Muscle of leg (tissue), 11 donors: ENCODE data around the gene TLDC2. TPM values are rescaled to one million over a fixed set of nuclear protein-coding genes. Genes with fewer than 3 reads are reported as not detected.
A peak's percentile ranks its signal among the peaks of the same experiment; 100 is the strongest.
"Not testable (repeated sequence)": the region's sequence is repeated elsewhere in the genome, so short reads cannot be mapped to it uniquely, and the experiment has no call there.

Experiments
- DNase-seq: peaks from one replicate; pipeline ENCODE4 v3.0.0; 2013
- H3K27ac ChIP-seq: one replicate; pipeline ENCODE4 v1.5.1; 2013; ENCODE audit warnings: mild to moderate bottlenecking, low read length, control low read depth
- H3K27me3 ChIP-seq: one replicate; pipeline ENCODE4 v1.6.1; 2013; ENCODE audit warnings: low read length; ENCODE audit not compliant: control insufficient read depth, insufficient read depth
- H3K36me3 ChIP-seq: one replicate; pipeline ENCODE4 v1.6.1; 2013; ENCODE audit warnings: low read length; ENCODE audit not compliant: control insufficient read depth, insufficient read depth
- H3K4me1 ChIP-seq: one replicate; pipeline ENCODE4 v1.6.1; 2013; ENCODE audit warnings: low read length; ENCODE audit not compliant: control insufficient read depth, insufficient read depth
- H3K4me3 ChIP-seq: one replicate; pipeline ENCODE4 v1.5.1; 2013; ENCODE audit warnings: low read length, control low read depth
- H3K9me3 ChIP-seq: replicated peaks from 2 replicates; pipeline ENCODE4 v1.6.1; 2013; ENCODE audit warnings: low read depth, low read length; ENCODE audit not compliant: control insufficient read depth
- WGBS: methylation state at CpG from one replicate; pipeline ENCODE4 v1.1.5; 2013; ENCODE audit warnings: missing lambda C conversion rate; ENCODE audit not compliant: insufficient coverage; 5-methylcytosine and 5-hydroxymethylcytosine counted together
- polyA plus RNA-seq, 8 donors: library from polyadenylated mRNA; unstranded; fragments of 120-200 nt; gene quantifications; one replicate each; pipeline versions ENCODE4 v1.2.1 to v1.2.3, GENCODE V29; 2013; ENCODE audit warnings: inconsistent platforms in 1 of 8, low replicate concordance in 1 of 8; ENCODE audit not compliant: insufficient read length in 8 of 8, insufficient read depth in 1 of 8
- total RNA-seq: library from RNA; stranded (reverse); fragments of 120-200 nt; gene quantifications from one replicate; pipeline ENCODE4 v1.2.4, GENCODE V29; 2013

TLDC2 gene
- total and polyA plus RNA-seq, 9 donors: 0.04 to 0.45 (median 0.24) TPM; not detected in 1

DNA sequence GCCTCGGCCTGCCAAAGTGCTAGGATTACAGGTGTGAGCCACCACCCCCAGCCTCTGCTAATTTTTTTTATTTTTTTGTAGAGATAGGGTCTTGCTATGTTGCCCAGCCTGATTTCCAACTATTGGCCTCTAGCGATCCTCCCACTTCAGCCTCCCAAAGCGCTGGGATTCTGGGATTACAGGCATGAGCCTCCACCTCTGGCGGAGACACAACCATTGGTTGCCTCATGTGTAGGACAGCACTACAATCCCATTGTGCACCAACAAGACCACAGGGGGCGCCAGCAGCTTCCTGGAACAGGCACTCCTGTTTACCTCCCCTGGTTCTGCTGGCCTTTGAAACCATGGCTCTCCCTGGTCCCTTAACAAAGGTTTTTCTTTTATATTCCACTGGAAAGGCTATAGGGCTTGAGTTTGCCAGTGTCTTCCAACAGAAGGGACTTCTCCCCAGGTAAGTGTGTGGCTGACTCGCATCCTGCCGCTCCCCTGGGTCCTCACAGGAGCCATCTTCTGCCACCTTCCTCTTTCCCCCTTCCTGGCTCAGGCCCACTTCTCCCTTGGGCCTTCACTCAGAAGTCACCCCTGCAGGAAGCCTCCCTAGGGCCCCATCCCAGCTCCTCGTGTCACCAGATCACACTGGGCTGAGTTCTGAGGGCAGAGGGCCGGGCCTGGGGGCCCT lies 39.2 kb upstream of the TLDC2 start:
- Histone ChIP-seq H3K27ac (no peak overlapping the region), H3K4me1 (peaks cover 44% of the 10 kb centered on the region), H3K36me3 (peaks cover 27% of the 10 kb centered on the region), H3K27me3 (no peaks in the 10 kb centered on the region), H3K4me3 (no peak overlapping the region), H3K9me3 (no peaks in the 10 kb centered on the region)
- WGBS: 76% methylated on average over 7 of the region's 9 CpGs
- no peak for DNase-seq

DNA sequence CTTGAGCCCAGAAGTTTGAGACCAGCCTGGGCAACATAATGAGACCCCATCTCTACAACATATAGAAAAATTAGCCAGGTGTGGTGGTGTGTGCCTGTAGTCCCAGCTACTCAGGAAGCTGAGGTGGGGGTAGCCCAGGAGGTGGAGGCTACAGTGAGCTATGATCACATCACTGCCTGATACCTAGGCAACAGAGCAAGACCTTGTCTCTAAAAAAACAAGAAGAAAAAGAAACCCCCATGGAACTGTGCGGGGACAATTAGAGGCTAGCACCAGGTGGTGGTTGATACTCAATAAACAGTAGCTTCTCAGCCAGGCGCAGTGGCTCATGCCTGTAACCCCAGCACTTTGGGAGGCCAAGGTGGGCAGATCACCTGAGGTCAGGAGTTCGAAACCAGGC lies 37.6 kb upstream of the TLDC2 start:
- no CpG with 5 or more reads among the region's 3 CpGs for WGBS
- not testable (repeated sequence) for DNase-seq, H3K9me3 ChIP-seq, H3K27me3 ChIP-seq, H3K27ac ChIP-seq, H3K4me3 ChIP-seq
- peaks cover 32% of the 10 kb centered on the region for H3K4me1 ChIP-seq
- peaks cover 24% of the 10 kb centered on the region for H3K36me3 ChIP-seq

DNA sequence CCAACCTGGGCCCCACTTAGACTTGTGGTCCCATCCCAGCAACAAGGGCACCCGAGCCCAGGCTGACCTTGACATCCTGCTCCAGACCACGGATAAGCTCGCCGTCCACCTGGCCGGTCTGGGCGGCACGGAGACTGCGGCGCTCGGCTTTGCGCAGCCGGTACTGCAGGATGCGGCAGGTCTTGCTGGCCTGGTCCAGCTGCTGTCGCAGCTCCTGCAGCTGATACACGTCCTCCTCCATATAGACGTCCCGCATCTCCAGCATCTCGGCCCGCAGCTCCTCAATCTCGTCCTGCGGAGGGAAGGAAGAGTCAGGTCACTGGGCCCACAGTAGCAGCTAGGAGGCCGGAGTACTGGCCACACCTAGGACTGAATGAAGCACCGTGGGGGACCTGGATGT lies 36.8 kb upstream of the TLDC2 start:
- Histone ChIP-seq H3K36me3 (peaks cover 22% of the 10 kb centered on the region), H3K27me3 (no peaks in the 10 kb centered on the region), H3K4me1 (peaks cover 28% of the 10 kb centered on the region), H3K27ac (no peak overlapping the region), H3K4me3 (no peak overlapping the region), H3K9me3 (no peaks in the 10 kb centered on the region)
- DNase-seq: no peak
- 94% methylated on average over 23 of the region's 23 CpGs for WGBS

DNA sequence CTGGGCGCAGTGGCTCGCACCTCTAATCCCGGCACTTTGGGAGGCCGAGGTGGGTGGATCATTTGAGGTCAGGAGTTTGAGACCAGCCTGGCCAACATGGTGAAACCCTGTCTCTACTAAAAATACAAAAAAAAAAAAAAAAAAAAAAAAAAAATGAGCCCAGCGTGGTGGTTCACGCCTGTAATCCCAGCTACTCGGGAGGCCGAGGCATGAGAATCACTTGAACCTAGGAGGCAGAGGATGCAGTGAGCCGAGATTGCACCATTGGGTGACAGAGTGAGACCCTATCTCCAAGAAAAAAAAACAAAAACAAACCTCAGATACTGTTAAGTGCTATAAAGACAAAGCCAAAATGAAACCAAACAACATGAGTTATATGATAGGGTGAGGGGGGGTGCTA lies 34.9 kb upstream of the TLDC2 start:
- H3K27me3 ChIP-seq, H3K27ac ChIP-seq, DNase-seq, H3K4me3 ChIP-seq, H3K9me3 ChIP-seq: not testable (repeated sequence)
- Histone ChIP-seq H3K36me3 (peaks cover 23% of the 10 kb centered on the region), H3K4me1 (peaks cover 28% of the 10 kb centered on the region)
- WGBS: no CpG with 5 or more reads among the region's 9 CpGs

DNA sequence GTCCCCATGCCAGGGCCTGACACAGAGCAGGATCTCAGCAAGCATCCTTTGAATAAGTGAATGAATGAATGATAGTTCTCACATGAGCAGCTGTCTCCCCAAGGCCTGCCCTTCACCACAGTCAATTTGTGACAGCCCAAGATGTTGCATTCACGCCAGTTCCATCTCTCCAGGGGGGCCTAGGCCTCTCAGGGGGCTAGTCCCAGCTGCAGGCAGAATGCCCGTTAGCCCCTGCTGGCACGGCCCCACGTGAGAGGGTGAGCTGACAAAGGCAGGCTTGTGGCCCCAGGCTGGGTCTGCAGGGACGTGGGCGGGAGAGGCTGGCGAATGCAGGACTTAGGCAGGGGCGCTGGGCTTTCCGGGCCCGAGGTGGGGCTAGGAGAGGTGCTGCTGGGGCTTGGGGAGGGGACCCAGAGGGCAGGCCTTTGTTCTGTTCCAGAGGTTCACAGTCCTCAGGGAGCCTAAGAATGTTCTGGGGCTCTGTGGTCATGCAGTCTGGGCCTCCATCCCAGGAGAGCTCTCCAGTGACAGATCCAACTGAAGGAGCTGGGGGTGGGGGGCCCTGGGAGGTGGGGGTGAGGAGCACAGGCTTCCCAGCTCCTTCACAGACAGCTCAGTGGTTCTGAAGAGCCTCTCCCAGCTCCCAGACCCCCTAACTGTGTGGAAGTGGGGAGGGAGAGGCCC lies 30.5 kb upstream of the TLDC2 start:
- Histone ChIP-seq H3K4me3 (no peak overlapping the region), H3K4me1 (peaks cover 44% of the 10 kb centered on the region), H3K27me3 (no peaks in the 10 kb centered on the region), H3K9me3 (no peaks in the 10 kb centered on the region), H3K27ac (peak overlapping the region; percentile 47), H3K36me3 (peaks cover 4% of the 10 kb centered on the region)
- WGBS: 81% methylated on average over 9 of the region's 10 CpGs
- no peak for DNase-seq

DNA sequence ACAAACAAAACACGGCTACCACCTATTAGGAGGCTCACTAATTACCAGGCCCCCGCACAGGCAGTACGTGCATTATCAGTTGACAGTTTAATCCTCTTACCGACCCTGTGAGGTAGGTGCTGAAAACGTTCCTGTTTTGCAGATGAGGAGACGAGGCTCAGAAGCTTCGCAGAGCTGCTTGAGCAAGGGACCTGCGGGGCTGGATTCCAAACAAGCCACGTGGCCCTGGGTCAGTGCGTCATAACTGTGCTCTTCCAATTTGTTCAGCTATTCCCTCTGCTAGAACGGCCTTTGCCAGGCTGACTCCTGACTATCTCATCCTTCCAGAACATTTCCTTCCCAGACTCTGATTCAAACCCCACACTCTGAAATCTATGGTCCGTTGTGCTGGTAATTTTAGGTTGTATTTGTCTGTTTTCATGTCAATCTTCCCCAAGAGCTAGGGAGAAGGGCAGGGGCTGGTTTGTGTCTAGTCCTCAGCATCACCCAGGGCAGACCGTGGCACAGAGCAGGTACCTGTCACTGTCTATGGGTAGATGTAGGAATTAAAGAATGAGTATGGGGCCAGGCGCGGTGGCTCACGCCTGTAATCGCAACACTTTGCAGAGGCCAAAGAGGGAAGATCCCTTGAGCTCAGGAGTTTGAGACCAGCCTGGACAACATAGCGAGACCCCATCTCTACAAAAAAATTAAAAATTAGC lies 28.8 kb upstream of the TLDC2 start:
- peaks cover 4% of the 10 kb centered on the region for H3K9me3 ChIP-seq
- WGBS: 50% methylated on average over 8 of the region's 18 CpGs
- H3K4me3 ChIP-seq: no peak overlapping the region
- peaks cover 10% of the 10 kb centered on the region for H3K36me3 ChIP-seq
- H3K27ac ChIP-seq: peak overlapping the region; percentile 80
- peaks cover 44% of the 10 kb centered on the region for H3K4me1 ChIP-seq
- peak; percentile 92 for DNase-seq
- no peaks in the 10 kb centered on the region for H3K27me3 ChIP-seq

DNA sequence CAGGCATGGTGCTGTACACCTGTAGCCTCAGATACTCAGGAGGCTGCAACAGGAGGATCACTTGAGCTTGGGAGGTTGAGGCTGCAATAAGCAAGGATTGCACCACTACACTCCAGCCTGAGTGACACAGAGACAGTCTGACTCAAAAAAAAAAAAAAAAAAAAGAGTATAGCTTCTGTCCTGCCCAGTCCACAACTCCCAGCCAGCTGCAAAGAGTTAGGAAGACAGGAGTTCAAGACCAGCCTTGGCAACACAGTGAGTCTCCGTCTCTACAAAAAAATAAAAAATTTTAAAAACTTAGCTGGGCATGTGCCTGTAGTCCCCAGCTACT lies 28.3 kb upstream of the TLDC2 start:
- WGBS: 60% methylated on average over 1 of the region's 1 CpG
- Histone ChIP-seq H3K27ac (peak overlapping the region; percentile 80), H3K27me3 (no peaks in the 10 kb centered on the region), H3K4me1 (peaks cover 49% of the 10 kb centered on the region), H3K4me3 (no peak overlapping the region), H3K9me3 (peaks cover 4% of the 10 kb centered on the region), H3K36me3 (peaks cover 10% of the 10 kb centered on the region)
- DNase-seq: no peak

DNA sequence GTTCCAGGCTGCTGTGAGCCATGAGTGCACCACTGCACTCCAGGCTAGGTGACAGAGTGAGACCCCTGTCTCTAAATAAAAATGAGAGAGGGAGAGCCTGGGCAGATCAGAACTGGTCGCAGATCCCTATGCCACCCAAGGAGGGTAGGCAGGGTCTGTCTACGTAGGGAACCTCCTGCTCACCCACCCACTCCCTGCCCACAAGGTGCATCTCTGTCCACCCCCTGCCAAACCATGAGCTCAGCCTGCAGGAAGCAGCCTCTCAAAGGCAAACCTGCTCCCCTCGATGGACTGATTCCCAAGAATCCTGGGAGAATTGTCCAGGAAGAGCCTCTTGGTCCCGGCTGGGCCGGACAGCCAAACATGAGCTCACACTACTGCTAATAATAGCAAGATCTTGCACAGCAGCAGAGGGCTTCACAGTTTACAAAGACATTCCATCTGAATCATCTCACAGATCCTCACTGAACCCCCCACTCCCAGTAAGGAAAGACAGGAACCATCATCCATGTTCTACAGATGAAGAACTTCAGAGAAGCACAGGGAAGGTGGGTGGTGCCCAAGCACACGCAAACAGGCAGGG lies 27.8 kb upstream of the TLDC2 start:
- H3K27me3 ChIP-seq: no peaks in the 10 kb centered on the region
- WGBS: 6% methylated on average over 3 of the region's 6 CpGs
- no peak overlapping the region for H3K4me3 ChIP-seq
- H3K4me1 ChIP-seq: peaks cover 51% of the 10 kb centered on the region
- peaks cover 14% of the 10 kb centered on the region for H3K36me3 ChIP-seq
- peak; percentile 93 for DNase-seq
- H3K9me3 ChIP-seq: peaks cover 4% of the 10 kb centered on the region
- peak overlapping the region; percentile 80 for H3K27ac ChIP-seq

DNA sequence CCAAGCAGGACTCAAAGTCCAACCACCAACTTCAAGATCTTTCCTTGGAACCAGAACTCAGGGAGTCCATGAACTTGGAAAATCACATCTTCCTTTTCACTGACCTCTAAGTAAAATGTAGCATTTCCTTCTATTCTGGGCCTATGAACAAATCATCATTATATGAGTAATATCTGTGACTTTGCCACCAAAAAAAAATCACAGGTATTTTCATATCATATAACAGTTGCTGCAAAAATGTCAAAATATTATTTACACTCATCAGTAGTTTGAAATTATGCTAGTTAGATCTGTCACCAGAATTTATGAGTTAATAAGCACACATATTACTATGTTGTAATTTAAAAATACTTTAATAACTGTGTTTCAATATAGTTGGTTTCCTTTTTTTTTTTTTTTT lies 27.3 kb upstream of the TLDC2 start:
- H3K4me1 ChIP-seq: peaks cover 50% of the 10 kb centered on the region

More for the DNA sequence above, 27.3 kb upstream of the TLDC2 start:
- H3K9me3 ChIP-seq: peaks cover 4% of the 10 kb centered on the region
- peaks cover 18% of the 10 kb centered on the region for H3K36me3 ChIP-seq
- no peaks in the 10 kb centered on the region for H3K27me3 ChIP-seq
- H3K27ac ChIP-seq: peak overlapping the region; percentile 80
- no peak overlapping the region for H3K4me3 ChIP-seq
- no peak for DNase-seq
